Fibroblast of lung (primary cell): ENCODE data around the gene PARP12. TPM values are rescaled to one million over a fixed set of nuclear protein-coding genes. Genes with fewer than 3 reads are reported as not detected.

ENCODE experiments used
- DNase-seq, 2 donors: peaks; one replicate each; pipeline versions ENCODE4 v3.0.0 to v3.0.0-alpha.2; 2010; ENCODE audit warnings: low read depth in 2 of 2
- H2AFZ ChIP-seq: 2 replicates; pipeline ENCODE4 v1.5.1; 2012; ENCODE audit warnings: low read length, control low read depth, inconsistent platforms
- H3K27ac ChIP-seq: 2 replicates; pipeline ENCODE4 v1.5.1; 2011; ENCODE audit warnings: low read length, control low read depth; ENCODE audit not compliant: insufficient read depth
- H3K27me3 ChIP-seq: 2 replicates; pipeline ENCODE4 v1.5.1; 2011; ENCODE audit warnings: mild to moderate bottlenecking, low read length; ENCODE audit not compliant: control insufficient read depth, insufficient read depth
- H3K36me3 ChIP-seq: 2 replicates; pipeline ENCODE4 v1.5.1; 2011; ENCODE audit warnings: low read length; ENCODE audit not compliant: control insufficient read depth, insufficient read depth
- H3K4me1 ChIP-seq: 2 replicates; pipeline ENCODE4 v1.5.1; 2011; ENCODE audit warnings: low read length; ENCODE audit not compliant: control insufficient read depth, insufficient read depth; ENCODE audit errors: extremely low read depth
- H3K4me2 ChIP-seq: 2 replicates; pipeline ENCODE4 v1.5.1; 2011; ENCODE audit warnings: low read length, control low read depth; ENCODE audit not compliant: insufficient read depth; ENCODE audit errors: extremely low read depth
- H3K4me3 ChIP-seq, 4 experiments: fragments of 200-600 bp in 1 of 4; sonication (generic) in 1 of 4; replicated peaks in 1 of 4; 2 replicates each; pipeline ENCODE4 v1.5.1; 2011 to 2016; ENCODE audit warnings: low read length in 4 of 4, low read depth in 3 of 4, mild to moderate bottlenecking in 3 of 4, control low read depth in 2 of 4, inconsistent platforms in 1 of 4, mixed read lengths in 1 of 4; ENCODE audit not compliant: insufficient read depth in 1 of 4; ENCODE audit errors: control extremely low read depth in 1 of 4
- H3K79me2 ChIP-seq: 2 replicates; pipeline ENCODE4 v1.5.1; 2012; ENCODE audit warnings: mild to moderate bottlenecking, low read length, inconsistent platforms; ENCODE audit not compliant: control insufficient read depth, insufficient read depth
- H3K9ac ChIP-seq: 2 replicates; pipeline ENCODE4 v1.5.1; 2011; ENCODE audit warnings: mild to moderate bottlenecking, low read length, control low read depth; ENCODE audit not compliant: insufficient read depth
- H3K9me3 ChIP-seq: 2 replicates; pipeline ENCODE4 v1.5.1; 2012; ENCODE audit warnings: low read depth, low read length; ENCODE audit not compliant: control insufficient read depth, insufficient read depth
- H4K20me1 ChIP-seq: 2 replicates; pipeline ENCODE4 v1.5.1; 2011; ENCODE audit warnings: low read length; ENCODE audit not compliant: control insufficient read depth, insufficient read depth; ENCODE audit errors: extremely low read depth
- EZH2 ChIP-seq: IDR thresholded peaks from 2 replicates; pipeline ENCODE4 v1.5.1; 2012; ENCODE audit warnings: low read length, control low read depth, mild to moderate bottlenecking; ENCODE audit errors: missing control alignments
- polyA plus RNA-seq, 2 donors: library from polyadenylated mRNA; depleted of rRNA in 1 of 2; stranded (reverse) in 1 of 2; unstranded in 1 of 2; fragments of >200 nt; gene quantifications; 2 replicates each; pipeline ENCODE4 v1.2.1, GENCODE V29; 2011 to 2012; ENCODE audit warnings: missing spikeins in 1 of 2
- total RNA-seq: library from RNA; depleted of rRNA; stranded (reverse); fragments of >200 nt; gene quantifications from 2 replicates; pipeline ENCODE4 v1.2.1, GENCODE V29; 2014
- TF ChIP-seq, protein P1 (sequence below), 2 donors: IDR thresholded peaks in 1 of 2; conservative IDR thresholded peaks in 1 of 2; 1 replicate in 1 of 2; 2 replicates in 1 of 2; pipeline ENCODE4 v1.5.1; 2011 to 2012; ENCODE audit warnings: low read length in 2 of 2, control low read depth in 1 of 2, inconsistent platforms in 1 of 2, low read depth in 1 of 2, mild to moderate bottlenecking in 1 of 2

The PARP12 gene
- total and polyA plus RNA-seq, 2 donors (not counting 1 experiment from before 2014, with no cell fraction given), result 16.9 to 24.9 TPM

DNA sequence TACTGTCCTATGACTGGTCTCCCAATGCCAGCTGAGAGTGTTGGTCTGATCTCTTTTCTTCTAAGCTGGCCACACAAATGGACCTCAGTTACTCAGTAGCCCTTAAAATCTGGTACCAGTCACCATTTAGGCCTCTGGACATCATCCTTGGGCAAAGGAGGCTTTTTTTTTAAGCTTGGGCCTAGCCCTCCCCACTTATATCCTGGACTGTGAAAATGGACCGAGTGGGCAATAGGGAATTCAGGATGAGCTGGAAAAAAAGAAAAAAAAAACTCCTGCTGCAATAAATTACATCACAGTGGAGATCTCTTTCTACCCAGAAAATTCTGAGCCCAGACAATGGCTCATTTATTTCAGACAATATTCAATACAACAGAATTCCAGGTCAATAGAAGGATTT is 68.4 kb downstream of the PARP12 start:
- TF ChIP-seq, protein P1, sequence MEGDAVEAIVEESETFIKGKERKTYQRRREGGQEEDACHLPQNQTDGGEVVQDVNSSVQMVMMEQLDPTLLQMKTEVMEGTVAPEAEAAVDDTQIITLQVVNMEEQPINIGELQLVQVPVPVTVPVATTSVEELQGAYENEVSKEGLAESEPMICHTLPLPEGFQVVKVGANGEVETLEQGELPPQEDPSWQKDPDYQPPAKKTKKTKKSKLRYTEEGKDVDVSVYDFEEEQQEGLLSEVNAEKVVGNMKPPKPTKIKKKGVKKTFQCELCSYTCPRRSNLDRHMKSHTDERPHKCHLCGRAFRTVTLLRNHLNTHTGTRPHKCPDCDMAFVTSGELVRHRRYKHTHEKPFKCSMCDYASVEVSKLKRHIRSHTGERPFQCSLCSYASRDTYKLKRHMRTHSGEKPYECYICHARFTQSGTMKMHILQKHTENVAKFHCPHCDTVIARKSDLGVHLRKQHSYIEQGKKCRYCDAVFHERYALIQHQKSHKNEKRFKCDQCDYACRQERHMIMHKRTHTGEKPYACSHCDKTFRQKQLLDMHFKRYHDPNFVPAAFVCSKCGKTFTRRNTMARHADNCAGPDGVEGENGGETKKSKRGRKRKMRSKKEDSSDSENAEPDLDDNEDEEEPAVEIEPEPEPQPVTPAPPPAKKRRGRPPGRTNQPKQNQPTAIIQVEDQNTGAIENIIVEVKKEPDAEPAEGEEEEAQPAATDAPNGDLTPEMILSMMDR (conservative IDR thresholded peaks at IDR 0.05 in 1 of 2, IDR thresholded peaks at IDR 0.05 in 1 of 2; ENCODE audit: low read depth in 1 of 2, low read length in 2 of 2), result no peak
- no peak for TF ChIP-seq EZH2
- no peak overlapping the region for H3K9ac ChIP-seq
- H3K9me3 ChIP-seq, result no peaks in the 10 kb centered on the region
- H3K4me3 ChIP-seq, result no peak overlapping the region
- H3K4me1 ChIP-seq, result peaks cover 7% of the 10 kb centered on the region
- H3K27me3 ChIP-seq, result no peaks in the 10 kb centered on the region
- no peaks in the 10 kb centered on the region for H3K79me2 ChIP-seq
- H3K27ac ChIP-seq, result no peak overlapping the region
- no peaks in the 10 kb centered on the region for H3K36me3 ChIP-seq
- H4K20me1 ChIP-seq, result no peaks in the 10 kb centered on the region
- DNase-seq, result no peak
- H3K4me2 ChIP-seq, result no peak overlapping the region
- H2AFZ ChIP-seq, result no peak overlapping the region

GRCh38 chr7:139993592-139993991 is 69.2 kb downstream of the PARP12 start:
- Histone ChIP-seq H3K4me2 (no peak overlapping the region), H3K27ac (no peak overlapping the region), H3K9me3 (no peaks in the 10 kb centered on the region), H4K20me1 (no peaks in the 10 kb centered on the region), H3K4me1 (peaks cover 7% of the 10 kb centered on the region), H3K36me3 (no peaks in the 10 kb centered on the region), H3K9ac (no peak overlapping the region), H3K27me3 (no peaks in the 10 kb centered on the region), H3K79me2 (no peaks in the 10 kb centered on the region), H2AFZ (no peak overlapping the region), H3K4me3 (no peak overlapping the region)
- TF ChIP-seq EZH2, result no peak
- TF ChIP-seq, protein P1 (conservative IDR thresholded peaks at IDR 0.05 in 1 of 2, IDR thresholded peaks at IDR 0.05 in 1 of 2; ENCODE audit: low read depth in 1 of 2, low read length in 2 of 2), result no peak
- DNase-seq, result no peak

- Histone ChIP-seq H3K36me3 (no peaks in the 10 kb centered on the region), H3K27me3 (no peaks in the 10 kb centered on the region), H3K9me3 (no peaks in the 10 kb centered on the region), H3K4me2 (no peak overlapping the region), H3K27ac (no peak overlapping the region), H2AFZ (no peak overlapping the region), H3K4me1 (peaks cover 7% of the 10 kb centered on the region), H3K79me2 (no peaks in the 10 kb centered on the region), H3K4me3 (no peak overlapping the region), H3K9ac (no peak overlapping the region), H4K20me1 (no peaks in the 10 kb centered on the region)
- TF ChIP-seq EZH2, result no peak
- TF ChIP-seq, protein P1 (conservative IDR thresholded peaks at IDR 0.05 in 1 of 2, IDR thresholded peaks at IDR 0.05 in 1 of 2; ENCODE audit: low read depth in 1 of 2, low read length in 2 of 2), result no peak
- no peak for DNase-seq
These were observed 69.6 kb downstream of the PARP12 start for GRCh38 chr7:139993169-139993568.
